Esophagus (tissue), 2 donors: ENCODE results near the gene POC1B. TPM values are rescaled to one million over a fixed set of nuclear protein-coding genes. Genes with fewer than 3 reads are reported as not detected.

Source experiments
- H3K27ac ChIP-seq, 2 donors: one replicate each; pipeline ENCODE4 v1.5.1; 2013; ENCODE audit warnings: low read depth in 2 of 2, mild to moderate bottlenecking in 2 of 2, inconsistent platforms in 1 of 2, low read length in 1 of 2, moderate library complexity in 1 of 2
- H3K27me3 ChIP-seq, 2 donors: one replicate each; pipeline ENCODE4 v1.6.1; 2013; ENCODE audit warnings: low read length in 2 of 2, control low read depth in 1 of 2, mild to moderate bottlenecking in 1 of 2; ENCODE audit not compliant: insufficient read depth in 2 of 2, control insufficient read depth in 1 of 2
- H3K36me3 ChIP-seq, 2 donors: one replicate each; pipeline ENCODE4 v1.6.1; 2013; ENCODE audit warnings: low read length in 1 of 2; ENCODE audit not compliant: control insufficient read depth in 2 of 2, insufficient read depth in 2 of 2
- H3K4me1 ChIP-seq, 2 donors: one replicate each; pipeline ENCODE4 v1.6.1; 2013; ENCODE audit warnings: low read length in 1 of 2; ENCODE audit not compliant: control insufficient read depth in 2 of 2, insufficient read depth in 2 of 2
- H3K4me3 ChIP-seq, 2 donors: one replicate each; pipeline ENCODE4 v1.5.1; 2013; ENCODE audit warnings: low read length in 2 of 2, mild to moderate bottlenecking in 2 of 2, low read depth in 1 of 2, moderate library complexity in 1 of 2
- H3K9me3 ChIP-seq, 2 donors: one replicate each; pipeline ENCODE4 v1.6.1; 2013; ENCODE audit warnings: mild to moderate bottlenecking in 2 of 2, low read depth in 1 of 2, low read length in 1 of 2, moderate library complexity in 1 of 2; ENCODE audit not compliant: control insufficient read depth in 2 of 2, insufficient read depth in 1 of 2
- WGBS, 2 donors: extraction: QIAGEN DNeasy Blood & Tissue Kit; methylation state at CpG; one replicate each; pipeline ENCODE4 v1.1.7; 2013; 5-methylcytosine and 5-hydroxymethylcytosine counted together
- polyA plus RNA-seq, 2 donors: library from polyadenylated mRNA; stranded (reverse); fragments of 200-250 nt; gene quantifications; one replicate each; pipeline ENCODE4 v1.2.3, GENCODE V29; 2013
- donor health status: healthy with polysubstance abuse.
- donor health status: Bipolar disorder and iron deficiency.

The POC1B gene
- polyA plus RNA-seq, 2 donors: 4.0 to 5.5 TPM

DNA sequence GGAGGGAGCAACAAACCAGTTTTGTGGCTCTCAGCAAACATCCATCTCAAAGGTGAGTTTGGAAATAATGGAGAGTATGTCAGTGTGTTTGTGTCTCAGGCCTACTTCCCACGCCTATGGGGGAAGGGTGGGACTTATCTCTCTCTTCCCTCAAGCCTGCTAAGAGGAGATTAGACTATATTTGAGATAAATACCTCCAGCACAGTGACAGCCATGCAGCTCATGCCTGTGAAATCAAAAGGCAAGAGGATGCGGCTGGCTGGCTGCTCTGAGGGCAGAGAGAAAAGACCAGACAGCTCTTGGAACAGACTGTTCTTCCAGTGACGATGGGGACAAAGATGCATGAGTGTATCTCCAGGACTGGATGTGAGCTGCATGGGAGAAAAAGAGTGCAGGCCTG is 14.7 kb upstream of the POC1B start:
- Histone ChIP-seq H3K4me3 (no peak overlapping the region), H3K36me3 (no peaks in the 10 kb centered on the region), H3K27me3 (no peaks in the 10 kb centered on the region), H3K4me1 (no peaks in the 10 kb centered on the region), H3K9me3 (no peaks in the 10 kb centered on the region), H3K27ac (no peak overlapping the region)
- 75 to 80% methylated on average over 3 of the region's 3 CpGs for WGBS, 2 donors

DNA sequence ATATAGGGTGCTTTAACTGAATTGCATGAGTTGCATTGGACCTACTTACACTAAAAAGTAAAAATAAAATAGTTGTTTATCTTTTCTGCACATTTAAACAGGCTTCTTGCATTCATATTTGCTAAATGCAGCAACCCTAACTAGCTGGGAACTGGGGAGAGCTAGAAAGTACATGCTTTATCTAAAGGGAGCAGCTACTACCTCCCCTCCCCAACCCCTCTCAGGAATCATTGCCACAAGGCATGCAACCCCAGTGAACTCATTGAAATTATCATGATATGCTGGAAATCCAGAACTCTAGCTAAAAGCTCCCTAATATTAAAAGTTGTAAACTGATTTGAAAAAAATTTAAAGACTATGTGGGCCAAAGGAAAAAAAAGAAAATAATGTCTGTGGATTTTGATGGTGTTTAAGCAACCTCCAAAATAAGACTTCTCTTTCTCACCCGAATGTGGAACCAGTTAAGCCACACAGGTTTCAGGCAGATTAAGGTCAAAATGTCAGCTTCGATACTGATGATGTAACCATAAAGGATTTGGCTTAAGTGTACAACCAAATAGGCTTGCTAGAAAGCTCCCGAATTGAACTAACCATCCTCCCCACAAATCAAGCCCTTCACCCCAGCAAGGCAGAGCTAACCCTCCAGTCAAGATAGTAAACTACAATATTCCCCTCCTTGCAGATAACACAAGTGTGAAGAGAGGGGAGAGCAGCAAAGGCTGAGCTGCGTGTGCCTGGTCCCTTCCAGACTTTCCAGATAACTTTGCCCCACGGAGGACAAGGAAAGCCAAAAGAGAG is 13.8 kb upstream of the POC1B start:
- Histone ChIP-seq H3K36me3 (no peaks in the 10 kb centered on the region), H3K9me3 (no peaks in the 10 kb centered on the region), H3K4me3 (no peak overlapping the region), H3K27me3 (no peaks in the 10 kb centered on the region), H3K27ac (no peak overlapping the region), H3K4me1 (no peaks in the 10 kb centered on the region)
- WGBS, 2 donors: 60 to 83% methylated on average over 5 of the region's 5 CpGs

DNA sequence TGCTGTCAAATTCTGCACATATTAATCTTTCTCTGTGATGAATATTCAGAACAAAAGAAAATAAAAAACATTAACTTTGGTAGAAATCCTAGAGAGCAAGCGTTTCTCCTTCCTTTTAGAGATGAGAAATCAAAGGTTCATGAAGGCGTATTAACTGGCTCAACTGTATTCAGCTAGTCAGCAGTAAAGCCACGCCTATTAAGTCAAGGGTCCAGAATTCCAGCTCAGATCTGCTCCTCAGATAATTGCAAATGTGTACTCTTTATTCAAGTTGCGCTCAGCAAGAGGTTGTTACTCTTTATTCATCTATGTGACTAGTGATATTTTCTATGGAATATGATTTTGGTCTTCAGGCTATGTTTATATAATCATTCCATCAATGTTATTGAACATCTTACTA is 13.1 kb upstream of the POC1B start:
- no peaks in the 10 kb centered on the region for H3K36me3 ChIP-seq
- WGBS, 2 donors: 90 to 93% methylated on average over 4 of the region's 4 CpGs

DNA sequence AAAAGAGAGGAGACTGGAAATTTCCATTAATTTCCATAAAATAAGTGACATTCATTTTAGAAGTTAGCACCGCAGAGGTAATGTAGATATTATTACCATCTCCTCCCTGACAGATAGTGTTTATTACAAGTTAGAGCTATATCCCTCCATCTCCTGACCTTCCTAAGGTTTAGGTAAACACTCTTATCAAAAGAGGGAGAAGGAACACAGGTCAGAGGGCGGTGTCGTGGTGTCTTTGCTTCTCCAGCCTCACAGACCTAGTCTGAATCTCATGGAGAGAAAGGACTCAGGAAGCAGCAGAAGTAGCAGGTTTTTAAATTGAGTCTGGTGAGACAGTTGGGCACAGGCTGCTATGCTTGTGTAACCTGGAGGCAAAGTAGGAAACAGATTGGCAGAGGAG is 11.5 kb upstream of the POC1B start:
- H3K36me3 ChIP-seq: no peaks in the 10 kb centered on the region
- WGBS, 2 donors: 70 to 90% methylated on average over 3 of the region's 3 CpGs
- H3K9me3 ChIP-seq: no peaks in the 10 kb centered on the region

More for the DNA sequence above, 13.1 kb upstream of the POC1B start:
- Histone ChIP-seq H3K27ac (no peak overlapping the region), H3K4me3 (no peak overlapping the region), H3K9me3 (no peaks in the 10 kb centered on the region), H3K4me1 (no peaks in the 10 kb centered on the region), H3K27me3 (no peaks in the 10 kb centered on the region)

DNA sequence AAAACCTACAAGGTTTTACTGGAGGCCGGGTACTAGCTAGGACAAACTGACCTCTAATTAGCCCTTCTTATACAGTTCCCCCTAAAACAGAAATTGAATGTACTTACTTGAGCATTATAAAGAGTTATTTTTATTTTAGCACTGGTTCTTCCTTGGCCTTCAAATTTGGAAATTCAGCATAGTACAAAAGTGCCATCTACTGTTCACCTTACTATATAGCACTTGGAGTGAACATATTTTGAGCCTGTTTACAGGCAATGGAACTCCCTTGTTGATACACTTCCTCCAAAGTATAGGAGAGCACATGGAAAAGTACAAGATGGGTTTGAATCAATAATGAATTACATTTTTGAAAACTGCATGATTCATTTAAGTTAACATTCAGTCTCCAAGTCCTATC is 3.9 kb upstream of the POC1B start:
- H3K9me3 ChIP-seq: no peaks in the 10 kb centered on the region
- WGBS, 2 donors: 46 to 50% methylated on average over 1 of the region's 1 CpG
- H3K4me3 ChIP-seq: no peak overlapping the region
- no peaks in the 10 kb centered on the region for H3K4me1 ChIP-seq
- no peaks in the 10 kb centered on the region for H3K27me3 ChIP-seq
- H3K27ac ChIP-seq: no peak overlapping the region
- H3K36me3 ChIP-seq: no peaks in the 10 kb centered on the region

More for the DNA sequence above, 11.5 kb upstream of the POC1B start:
- Histone ChIP-seq H3K4me1 (no peaks in the 10 kb centered on the region), H3K27ac (no peak overlapping the region), H3K4me3 (no peak overlapping the region), H3K27me3 (no peaks in the 10 kb centered on the region)

DNA sequence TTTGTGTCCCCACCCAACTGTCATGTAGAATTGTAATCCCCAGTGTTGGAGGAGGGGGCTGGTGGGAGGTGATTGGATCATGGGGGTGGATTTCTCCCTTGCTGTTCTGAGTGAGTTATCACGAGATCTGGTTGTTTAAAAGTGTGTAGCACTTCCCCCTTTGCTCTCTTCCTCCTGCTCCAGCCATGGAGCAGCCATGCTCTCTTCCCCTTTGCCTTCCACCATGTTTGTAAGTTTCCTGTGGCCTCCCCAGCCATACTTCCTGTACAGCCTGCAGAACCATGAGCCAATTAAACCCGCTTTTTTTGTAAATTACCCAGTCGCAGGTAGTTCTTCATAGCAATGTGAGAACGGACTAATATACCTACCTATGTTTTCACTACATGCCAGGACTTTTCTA is 2.6 kb upstream of the POC1B start:
- H3K4me1 ChIP-seq: peaks cover 3 to 4% of the 10 kb centered on the region in 2 donors
- no peak overlapping the region for H3K4me3 ChIP-seq
- WGBS, 2 donors: 74 to 84% methylated on average over 4 of the region's 4 CpGs
- no peaks in the 10 kb centered on the region for H3K9me3 ChIP-seq
- no peak overlapping the region for H3K27ac ChIP-seq
- no peaks in the 10 kb centered on the region for H3K36me3 ChIP-seq
- no peaks in the 10 kb centered on the region for H3K27me3 ChIP-seq

DNA sequence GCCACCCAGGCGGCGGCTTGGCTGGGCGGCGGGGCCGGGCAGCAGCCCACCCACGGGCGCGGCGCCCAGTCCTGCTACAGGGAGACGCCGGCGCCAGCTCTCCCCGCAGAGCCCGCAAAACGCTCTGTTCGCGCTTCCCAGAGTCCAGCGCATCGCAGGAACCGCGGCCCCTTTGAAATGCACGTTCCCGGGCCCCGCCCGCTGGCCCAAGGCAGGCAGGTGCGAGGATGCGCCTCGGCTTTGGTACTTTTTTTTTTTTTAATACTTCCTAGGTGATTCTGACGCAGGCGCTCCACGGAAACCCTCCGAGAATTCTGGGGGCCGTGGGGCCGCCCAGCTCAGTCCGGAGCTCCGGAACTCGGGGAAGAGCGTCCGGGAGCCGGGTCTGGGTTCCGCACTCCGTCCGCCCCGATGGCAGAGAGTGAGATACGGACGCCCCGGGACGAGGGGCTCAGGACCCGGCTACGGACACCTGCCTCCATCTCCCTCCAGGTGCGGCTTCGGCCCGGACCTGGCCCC is 483 bp downstream of the POC1B start:
- H3K27me3 ChIP-seq: no peaks in the 10 kb centered on the region
- 0% methylated on average over 53 of the region's 53 CpGs for WGBS, 2 donors
- H3K4me3 ChIP-seq: peak overlapping the region; percentile 82 to 91
- no peaks in the 10 kb centered on the region for H3K36me3 ChIP-seq
- peaks cover 6% of the 10 kb centered on the region in 2 donors for H3K4me1 ChIP-seq
- H3K27ac ChIP-seq: peak overlapping the region; percentile 92 to 96
- no peaks in the 10 kb centered on the region for H3K9me3 ChIP-seq

DNA sequence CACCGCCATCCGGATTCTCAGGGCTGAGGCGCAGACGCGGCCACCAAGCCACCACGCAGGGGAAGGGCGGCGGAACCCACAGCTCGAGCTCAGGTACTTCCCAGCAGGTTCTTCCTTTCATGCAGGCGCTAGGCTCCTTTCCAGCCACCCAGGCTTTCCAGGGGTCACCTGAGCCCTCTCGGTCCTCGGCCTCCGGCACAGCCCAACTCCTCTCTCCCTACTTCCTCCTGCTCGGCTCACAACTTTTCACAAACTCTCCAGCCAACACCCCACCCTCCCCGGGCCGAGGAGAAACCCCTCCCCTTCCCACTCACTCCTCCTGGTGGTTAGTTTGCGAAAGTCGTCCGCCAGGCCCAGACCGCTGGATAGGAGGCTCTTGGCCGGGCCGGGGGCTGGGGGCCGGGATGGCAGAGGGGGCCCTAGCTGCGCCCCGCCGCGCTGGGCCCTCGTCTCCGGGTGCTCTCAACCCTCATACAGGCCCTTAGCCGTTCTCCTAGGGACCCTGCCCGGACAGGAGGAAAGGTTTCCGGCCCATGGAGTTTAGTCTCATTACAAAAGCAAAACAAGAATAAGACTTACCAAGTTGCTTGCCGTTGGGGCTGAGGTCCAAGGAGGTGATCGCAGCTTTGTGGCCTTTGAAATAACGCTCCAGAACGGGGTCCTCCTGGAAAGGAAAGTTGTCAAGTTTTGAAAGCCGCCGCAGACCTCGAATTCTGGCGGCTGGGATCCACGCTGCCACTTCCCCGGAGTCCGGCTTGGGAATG is 1.1 kb downstream of the POC1B start, which contains the start of gene GALNT4:
Gene GALNT4 (minus strand): TSS at position 256 of the 764 bp plus-strand sequence. CDS start 247 bp downstream, at position 9.
- Histone ChIP-seq H3K4me3 (peak within 1 kb of the TSS; percentile 82 to 91), H3K36me3 (no peaks in the 10 kb centered on the region), H3K9me3 (no peaks in the 10 kb centered on the region), H3K27ac (peak within 1 kb of the TSS; percentile 92 to 96), H3K4me1 (peaks cover 6% of the 10 kb centered on the region in 2 donors), H3K27me3 (no peaks in the 10 kb centered on the region)
- 0% methylated on average over 42 to 43 of the region's 43 CpGs for WGBS, 2 donors

DNA sequence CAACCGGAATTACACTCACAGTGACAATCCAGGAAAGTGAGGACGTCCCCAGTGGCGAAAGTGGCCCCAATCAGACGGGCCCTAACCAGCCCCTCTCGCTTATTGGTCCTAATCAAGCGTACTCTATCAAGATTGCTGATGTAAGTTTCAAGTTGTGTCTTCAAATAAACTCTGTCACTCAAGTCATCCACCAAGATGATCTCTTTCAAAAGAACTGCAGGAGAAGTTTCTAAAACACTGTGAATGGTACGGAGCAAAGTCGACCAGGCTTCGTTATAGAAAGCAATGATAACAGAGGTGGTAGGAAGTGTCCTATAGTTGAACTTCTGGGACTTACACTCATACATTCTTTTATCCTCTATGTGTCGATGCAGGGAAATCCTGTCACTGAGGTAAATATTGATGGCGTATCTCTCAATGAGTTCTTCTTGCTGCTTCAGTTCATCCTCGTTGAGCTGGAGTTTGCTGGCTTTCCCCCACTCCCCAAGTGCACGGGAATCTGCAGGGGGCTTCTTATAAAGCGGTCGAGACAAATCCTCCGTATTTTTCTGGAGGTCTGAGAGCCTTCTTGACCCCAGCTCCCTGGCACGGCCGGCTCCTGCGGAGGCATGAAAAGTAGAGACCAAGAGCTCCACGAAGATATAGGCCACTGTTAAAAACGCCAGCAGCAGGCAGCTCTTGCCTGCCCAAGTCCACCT is 1.9 kb downstream of the POC1B start:
- Histone ChIP-seq H3K4me1 (peaks cover 6% of the 10 kb centered on the region in 2 donors), H3K27me3 (no peaks in the 10 kb centered on the region), H3K27ac (peak overlapping the region; percentile 92 to 96), H3K36me3 (no peaks in the 10 kb centered on the region), H3K9me3 (no peaks in the 10 kb centered on the region), H3K4me3 (peak overlapping the region; percentile 82 to 91)
- 23 to 29% methylated on average over 21 of the region's 21 CpGs for WGBS, 2 donors
